Right cardiac atrium (tissue), 5 donors: Measurements from ENCODE around the gene CHCHD6. TPM values are rescaled to one million over a fixed set of nuclear protein-coding genes. Genes with fewer than 3 reads are reported as not detected.

ENCODE experiments used
- ATAC-seq, 2 donors: fragments of 200-7000 bp; cut with Tn5 transposase; one replicate each; pipeline versions ENCODE4 v1.8.0 to v1.9.1; 2020; ENCODE audit warnings: moderate library complexity in 2 of 2, mild to moderate bottlenecking in 1 of 2
- DNase-seq, 3 donors: peaks; one replicate each; pipeline ENCODE4 v3.0.0-alpha.2; 2020
- H3K27ac ChIP-seq: one replicate; pipeline ENCODE4 v1.5.1; 2013; ENCODE audit warnings: mild to moderate bottlenecking, low read length, control low read depth, moderate library complexity
- H3K27me3 ChIP-seq: one replicate; pipeline ENCODE4 v1.6.1; 2013; ENCODE audit not compliant: control insufficient read depth, insufficient read depth
- H3K4me1 ChIP-seq: one replicate; pipeline ENCODE4 v1.6.1; 2013; ENCODE audit warnings: low read length; ENCODE audit not compliant: control insufficient read depth, insufficient read depth
- H3K4me3 ChIP-seq: one replicate; pipeline ENCODE4 v1.5.1; 2013; ENCODE audit warnings: low read length, control low read depth
- H3K9me3 ChIP-seq: one replicate; pipeline ENCODE4 v1.6.1; 2013; ENCODE audit warnings: low read length; ENCODE audit not compliant: control insufficient read depth
- WGBS: extraction: QIAGEN DNeasy Blood & Tissue Kit; methylation state at CpG from one replicate; pipeline ENCODE4 v1.1.7; 2013; 5-methylcytosine and 5-hydroxymethylcytosine counted together
- intact Hi-C, 4 donors: fragments of 100-400 bp; cut with DNase I; formaldehyde crosslinking; loops; one replicate each; pipeline versions ENCODE4 v1.11.0 to v1.14.0; 2022 to 2023
- polyA plus RNA-seq: library from polyadenylated mRNA; stranded (reverse); fragments of 200-250 nt; gene quantifications from one replicate; pipeline ENCODE4 v1.2.3, GENCODE V29; 2013
- total RNA-seq, 4 donors: library from RNA; stranded (reverse); fragmentation: NEBNext Ultra II Directional; extraction: Animal tissue kit (Norgen Biotek cat#: 25700); gene quantifications; one replicate each; pipeline ENCODE4 v1.2.1, GENCODE V29; 2021
- donor health status: healthy with polysubstance abuse.
- donor health status: DM: no; HTN: yes; CAD: no.
- donor health status: DM: no; HTN: no; CAD: no.
- donor health status: DM: no; HTN: yes; CAD: no; lungs with severe emphysema.
- donor health status: DM: yes; HTN: yes; CAD: no.

Gene CHCHD6
- total and polyA plus RNA-seq, 5 donors = 7.1 to 10.5 (median 9.3) TPM

- Histone ChIP-seq H3K9me3 (no peaks in the 10 kb centered on the region), H3K4me1 (no peaks in the 10 kb centered on the region), H3K27me3 (no peaks in the 10 kb centered on the region), H3K4me3 (no peak overlapping the region), H3K27ac (no peak overlapping the region)
- DNase-seq (no peak), ATAC-seq (no peak)
- intact Hi-C loops = no loop called here
- 94% methylated on average over 15 of the region's 15 CpGs for WGBS
Observed at GRCh38 chr3:126889276-126890201, 185.5 kb downstream of the CHCHD6 start.

- H3K27me3 ChIP-seq = no peaks in the 10 kb centered on the region
- intact Hi-C loops = no loop called here
- DNase-seq (no peak), ATAC-seq (no peak)
- 97% methylated on average over 7 of the region's 7 CpGs for WGBS
- H3K4me3 ChIP-seq = no peak overlapping the region
- H3K27ac ChIP-seq = no peak overlapping the region
- no peaks in the 10 kb centered on the region for H3K4me1 ChIP-seq
- H3K9me3 ChIP-seq = no peaks in the 10 kb centered on the region
Observed at GRCh38 chr3:126891141-126891540, 187.1 kb downstream of the CHCHD6 start.

GRCh38 chr3:126891791-126892190 lies 187.8 kb downstream of the CHCHD6 start:
- no peak overlapping the region for H3K27ac ChIP-seq
- DNase-seq (no peak), ATAC-seq (no peak)
- H3K4me3 ChIP-seq = no peak overlapping the region
- WGBS = 97% methylated on average over 10 of the region's 10 CpGs
- intact Hi-C loops = no loop called here
- no peaks in the 10 kb centered on the region for H3K27me3 ChIP-seq
- no peaks in the 10 kb centered on the region for H3K4me1 ChIP-seq
- H3K9me3 ChIP-seq = no peaks in the 10 kb centered on the region

- intact Hi-C loops = no loop called here
- no peak overlapping the region for H3K4me3 ChIP-seq
- no peak for DNase-seq
- H3K27ac ChIP-seq = no peak overlapping the region
- no peaks in the 10 kb centered on the region for H3K27me3 ChIP-seq
- WGBS = 96% methylated on average over 2 of the region's 2 CpGs
- ATAC-seq = no peak
- no peaks in the 10 kb centered on the region for H3K4me1 ChIP-seq
- no peaks in the 10 kb centered on the region for H3K9me3 ChIP-seq
Observed at GRCh38 chr3:126893651-126894050, 189.6 kb downstream of the CHCHD6 start.

- intact Hi-C loops = no loop called here
- WGBS = 98% methylated on average over 4 of the region's 4 CpGs
- H3K4me3 ChIP-seq = no peak overlapping the region
- no peak overlapping the region for H3K27ac ChIP-seq
- no peak for DNase-seq
- no peaks in the 10 kb centered on the region for H3K4me1 ChIP-seq
- no peaks in the 10 kb centered on the region for H3K9me3 ChIP-seq
- no peaks in the 10 kb centered on the region for H3K27me3 ChIP-seq
- ATAC-seq = no peak
Observed at GRCh38 chr3:126894475-126894874, 190.4 kb downstream of the CHCHD6 start.

- ATAC-seq (peak; percentile 28 to 56), DNase-seq (peak in 1 of 3 donors; percentile 62)
- intact Hi-C loops = no loop called here
- no peak overlapping the region for H3K27ac ChIP-seq
- 79% methylated on average over 7 of the region's 7 CpGs for WGBS
- no peaks in the 10 kb centered on the region for H3K27me3 ChIP-seq
- H3K4me1 ChIP-seq = no peaks in the 10 kb centered on the region
- no peaks in the 10 kb centered on the region for H3K9me3 ChIP-seq
- H3K4me3 ChIP-seq = no peak overlapping the region
Observed at GRCh38 chr3:126895178-126896066, 191.4 kb downstream of the CHCHD6 start.

GRCh38 chr3:126896067-126896441 lies 192.0 kb downstream of the CHCHD6 start:
- Histone ChIP-seq H3K4me3 (no peak overlapping the region), H3K4me1 (no peaks in the 10 kb centered on the region), H3K27ac (no peak overlapping the region), H3K27me3 (no peaks in the 10 kb centered on the region), H3K9me3 (no peaks in the 10 kb centered on the region)
- intact Hi-C loops = no loop called here
- 62% methylated on average over 1 of the region's 1 CpG for WGBS
- no peak for ATAC-seq
- no peak for DNase-seq

GRCh38 chr3:126896968-126897367 lies 192.9 kb downstream of the CHCHD6 start:
- no peaks in the 10 kb centered on the region for H3K27me3 ChIP-seq
- 94% methylated on average over 6 of the region's 6 CpGs for WGBS
- no peak for ATAC-seq
- no peaks in the 10 kb centered on the region for H3K9me3 ChIP-seq
- no peak overlapping the region for H3K27ac ChIP-seq
- H3K4me1 ChIP-seq = no peaks in the 10 kb centered on the region
- intact Hi-C loops = no loop called here
- no peak for DNase-seq
- no peak overlapping the region for H3K4me3 ChIP-seq

GRCh38 chr3:126897943-126898342 lies 193.9 kb downstream of the CHCHD6 start:
- H3K4me1 ChIP-seq = no peaks in the 10 kb centered on the region
- H3K27ac ChIP-seq = no peak overlapping the region
- no peak overlapping the region for H3K4me3 ChIP-seq
- no peaks in the 10 kb centered on the region for H3K9me3 ChIP-seq
- ATAC-seq (no peak), DNase-seq (no peak)
- intact Hi-C loops = no loop called here
- WGBS = 84% methylated on average over 7 of the region's 7 CpGs
- H3K27me3 ChIP-seq = no peaks in the 10 kb centered on the region

GRCh38 chr3:126900859-126901540 lies 197.0 kb downstream of the CHCHD6 start:
- Histone ChIP-seq H3K27me3 (no peaks in the 10 kb centered on the region), H3K4me1 (no peaks in the 10 kb centered on the region), H3K9me3 (no peaks in the 10 kb centered on the region), H3K4me3 (no peak overlapping the region), H3K27ac (no peak overlapping the region)
- WGBS = 83% methylated on average over 10 of the region's 10 CpGs
- intact Hi-C loops = no loop called here
- peak in 1 of 2 donors; percentile 30 for ATAC-seq
- no peak for DNase-seq

- no peak for ATAC-seq
Observed at GRCh38 chr3:126901631-126902030, 197.6 kb downstream of the CHCHD6 start.

More at GRCh38 chr3:126901631-126902030, 197.6 kb downstream of the CHCHD6 start:
- Histone ChIP-seq H3K4me1 (no peaks in the 10 kb centered on the region), H3K4me3 (no peak overlapping the region), H3K9me3 (no peaks in the 10 kb centered on the region), H3K27ac (no peak overlapping the region), H3K27me3 (no peaks in the 10 kb centered on the region)
- DNase-seq = no peak
- intact Hi-C loops = no loop called here
- 96% methylated on average over 8 of the region's 8 CpGs for WGBS
